ENCODE results near the gene NDST1.
"Not testable (repeated sequence)": the region's sequence is repeated elsewhere in the genome, so short reads cannot be mapped to it uniquely, and the experiment has no call there.

The NDST1 gene

DNA sequence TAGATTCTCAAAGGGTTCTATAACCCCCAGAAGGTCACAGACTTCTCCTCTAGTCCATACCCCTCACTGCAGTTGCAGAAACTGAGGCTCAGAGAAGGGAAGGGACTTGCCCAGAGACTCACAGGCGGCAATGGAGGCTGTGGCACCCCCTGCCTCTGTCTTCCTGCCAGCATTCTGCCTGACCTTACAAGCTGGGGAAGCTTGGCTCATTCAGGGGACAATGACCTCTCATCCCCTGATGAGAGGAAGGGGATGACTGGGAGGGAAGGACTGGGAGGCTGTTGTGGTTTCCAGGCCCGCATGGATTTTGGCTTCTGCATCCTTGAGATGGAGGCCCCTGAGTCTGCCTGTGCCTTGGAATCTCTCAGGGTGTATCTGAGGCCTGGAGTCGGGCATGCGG lies 897 bp downstream of the NDST1 start:
- DNase-seq (ENCODE audit: low spot score) = no peak

DNA sequence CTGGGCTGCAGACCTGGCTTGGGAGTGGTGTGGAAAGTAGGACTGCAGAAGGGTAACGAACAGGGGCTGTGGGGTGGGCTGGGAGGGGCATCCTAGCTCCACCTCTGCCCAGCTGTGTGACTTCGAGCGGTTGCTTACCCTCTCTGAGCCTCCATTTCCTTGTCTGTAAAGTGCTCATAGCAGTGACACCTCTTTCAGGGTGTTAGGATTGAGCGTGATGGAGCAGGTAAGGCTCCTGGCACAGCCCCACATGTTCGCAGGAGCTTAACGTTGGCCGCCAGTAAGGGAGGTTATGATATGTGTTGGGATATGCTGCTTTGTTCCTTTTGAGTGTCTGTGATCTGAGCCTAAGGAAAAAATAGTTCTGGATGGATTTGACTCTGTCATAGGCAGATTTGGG lies 2.1 kb downstream of the NDST1 start:
- DNase-seq (ENCODE audit: low spot score) = no peak

DNA sequence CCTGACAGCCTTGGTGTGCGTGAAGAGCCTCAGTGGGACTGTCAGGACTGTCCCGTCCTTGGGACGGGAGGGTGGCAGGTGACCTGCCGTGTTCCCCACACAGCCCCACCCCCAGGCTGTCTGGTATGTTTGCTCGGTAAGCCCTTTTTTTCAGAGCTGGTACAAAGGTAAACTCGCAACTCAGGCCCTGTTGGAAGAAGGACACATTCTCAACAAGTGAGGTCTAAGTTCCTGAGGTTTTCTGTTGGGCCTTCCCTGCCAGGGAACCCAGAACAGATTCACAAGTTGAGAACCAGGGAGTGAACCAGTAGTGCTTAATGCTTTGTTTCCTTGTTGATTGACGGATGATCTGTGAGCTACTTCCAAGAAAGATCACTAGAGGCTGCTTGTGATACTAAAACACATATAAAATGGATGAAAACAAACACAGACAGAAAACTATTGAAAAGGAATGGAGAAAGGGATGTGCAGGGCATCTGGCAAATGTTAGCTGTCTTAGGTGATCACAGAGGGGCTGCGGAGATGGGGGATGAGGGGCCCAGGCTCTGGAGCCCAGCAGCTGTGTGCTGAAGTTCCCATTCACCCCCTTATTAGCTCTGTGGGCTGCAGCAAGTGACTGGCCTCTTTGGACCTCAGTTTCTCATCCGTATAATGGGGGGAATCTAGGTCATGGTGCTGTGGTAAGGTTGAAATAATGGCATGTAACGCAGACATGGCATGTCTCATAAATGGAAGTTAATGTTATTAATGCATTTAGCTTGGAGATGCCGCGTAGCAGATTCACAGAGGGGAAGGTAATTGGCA lies 2.7 kb downstream of the NDST1 start:
- DNase-seq (ENCODE audit: low spot score) = no peak

DNA sequence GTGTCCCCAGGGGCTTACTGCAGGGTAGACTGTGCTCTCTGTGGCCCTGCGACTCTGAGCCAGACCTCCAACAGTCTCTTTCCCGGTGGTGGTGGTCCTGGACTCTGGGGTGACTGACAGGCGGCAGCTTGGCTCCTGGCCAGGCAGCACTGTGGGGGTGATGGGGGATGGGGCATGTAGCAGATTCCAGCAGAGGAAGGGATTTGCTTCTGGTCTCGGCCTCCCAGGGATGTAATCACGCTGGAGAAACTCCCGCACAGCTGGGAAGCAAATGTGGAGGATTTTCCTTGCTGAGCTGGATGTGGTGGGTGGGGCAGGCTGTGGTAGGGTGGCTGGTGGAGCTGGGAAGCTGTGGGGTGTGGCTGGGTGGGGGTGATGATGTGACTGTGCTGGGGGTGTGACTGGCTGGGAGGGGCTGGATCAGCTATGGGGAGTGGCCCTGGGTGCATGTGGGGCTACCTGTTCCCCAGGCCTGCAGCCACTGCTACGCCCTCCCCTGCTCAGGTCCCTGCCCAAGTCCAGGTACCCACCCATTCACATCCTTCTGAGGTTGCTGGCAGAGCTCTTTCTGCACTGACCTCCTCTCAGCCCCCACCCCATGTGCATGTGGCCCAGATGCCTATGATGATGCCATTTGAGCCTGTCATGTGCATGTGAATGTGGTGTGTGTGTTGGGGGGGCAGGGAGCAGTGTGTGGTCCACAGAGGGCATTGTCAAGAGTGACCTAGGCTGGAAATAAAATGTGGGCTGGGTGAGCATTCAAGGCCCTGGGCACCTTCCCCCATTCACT lies 3.8 kb downstream of the NDST1 start:
- DNase-seq (ENCODE audit: low spot score) = peak; percentile 79

DNA sequence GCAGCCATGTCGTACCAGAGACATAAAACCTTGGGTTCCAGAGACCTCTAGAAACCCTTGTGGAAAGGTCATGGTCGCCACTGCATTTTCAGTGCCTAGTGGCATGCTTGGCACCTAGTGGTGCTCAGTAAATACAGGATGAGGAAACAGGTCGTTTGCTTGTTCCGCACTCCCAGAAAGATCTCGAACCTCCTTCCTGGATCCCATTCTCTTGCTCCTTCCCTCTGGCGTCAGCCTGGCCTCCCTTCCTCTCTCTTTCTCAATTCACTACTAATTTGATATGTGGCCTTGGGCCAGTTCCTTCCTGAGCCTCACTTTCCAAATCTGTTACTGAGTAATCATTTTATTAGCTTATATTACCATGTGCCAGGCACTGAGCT lies 4.4 kb downstream of the NDST1 start:
- DNase-seq (ENCODE audit: low spot score) = no peak

DNA sequence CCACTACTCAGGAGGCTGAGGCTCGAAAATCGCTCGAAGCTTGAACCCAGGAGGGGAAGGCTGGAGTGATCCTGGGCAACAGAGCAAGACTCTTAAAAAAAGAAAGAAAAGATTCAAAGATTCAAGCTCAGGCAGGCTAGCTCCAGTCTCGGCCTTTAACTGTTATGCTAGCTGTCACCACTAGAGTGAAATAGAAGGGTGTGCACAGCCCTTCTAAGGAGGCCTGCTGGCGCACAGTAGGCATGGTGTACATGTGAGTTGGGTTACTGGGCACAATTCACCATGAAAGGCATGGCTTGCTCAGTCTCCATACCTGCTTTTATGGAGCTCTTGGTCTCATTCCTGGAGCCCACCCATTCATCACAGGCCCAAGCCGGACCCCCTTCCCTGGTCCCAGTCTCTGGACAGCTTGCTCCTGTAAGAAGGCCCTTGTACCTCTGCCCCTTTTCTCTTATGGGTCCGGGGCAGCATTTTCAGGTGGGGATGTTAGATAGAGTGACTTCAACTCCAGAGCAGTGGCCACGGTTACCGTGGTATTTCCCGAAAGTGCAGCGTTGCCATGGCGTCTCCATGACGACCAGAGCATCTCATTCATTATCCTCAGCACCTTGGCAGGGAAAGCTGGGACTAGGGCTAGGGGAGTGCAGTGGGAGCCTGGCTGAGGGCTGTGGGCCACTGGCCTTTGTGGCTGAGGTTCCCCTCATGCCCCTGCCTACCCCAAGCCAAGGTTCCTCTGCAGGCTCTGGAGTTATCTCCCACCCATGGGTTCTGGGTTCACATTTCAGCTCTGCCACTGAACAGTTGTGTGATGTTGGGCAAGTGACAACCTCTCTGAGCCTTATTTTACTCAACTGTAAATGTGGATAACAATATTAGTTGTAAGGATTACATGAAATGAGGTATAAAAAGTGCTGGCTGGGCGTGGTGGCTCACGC lies 5.7 kb downstream of the NDST1 start:
- no peak for DNase-seq (ENCODE audit: low spot score)

DNA sequence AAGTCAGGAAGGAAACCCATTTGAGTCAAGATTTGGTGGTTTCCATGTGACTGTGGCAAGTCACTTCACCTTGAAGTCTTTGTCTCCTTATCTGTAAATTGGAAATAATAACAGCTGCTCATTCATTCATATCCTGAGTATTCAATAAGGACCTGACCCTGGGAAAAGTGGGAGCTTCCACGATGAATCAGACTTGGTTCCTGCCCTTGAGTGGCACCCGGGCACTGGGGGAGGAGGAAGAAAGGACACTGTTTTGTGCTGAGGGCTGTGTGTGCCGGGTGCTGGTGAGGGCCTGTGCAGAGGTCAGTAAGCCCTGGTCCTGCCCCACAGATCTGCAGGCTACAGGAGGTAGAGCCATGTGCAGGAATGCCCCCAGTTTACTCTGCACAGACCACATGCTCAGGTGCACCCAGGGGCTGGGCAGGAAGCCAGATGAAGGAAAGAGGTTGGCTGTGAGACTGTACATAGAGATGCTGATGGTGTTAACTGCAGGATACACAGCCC lies 6.8 kb downstream of the NDST1 start:
- DNase-seq (ENCODE audit: low spot score) = peak; percentile 71

DNA sequence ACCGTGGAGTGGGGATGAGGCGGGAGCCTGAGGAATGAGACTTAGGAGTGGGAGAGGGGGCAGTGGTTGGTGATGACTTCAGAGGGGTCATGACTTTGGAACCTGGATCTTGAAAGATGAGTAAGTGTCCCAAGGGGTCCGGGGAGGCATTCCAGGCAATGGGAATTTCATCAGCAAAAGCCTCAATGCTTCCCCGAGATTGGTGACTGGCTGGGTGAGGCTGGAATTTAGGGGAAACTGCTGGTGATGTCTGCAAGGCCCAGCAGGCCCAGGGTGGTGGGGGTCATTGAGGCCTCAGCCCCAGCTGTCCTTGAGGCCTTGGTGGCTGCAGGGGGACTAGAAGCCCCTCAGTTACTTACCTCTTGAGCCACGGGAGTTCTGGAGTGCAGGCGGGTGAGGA lies 7.5 kb downstream of the NDST1 start:
- peak; percentile 84 for DNase-seq (ENCODE audit: low spot score)

DNA sequence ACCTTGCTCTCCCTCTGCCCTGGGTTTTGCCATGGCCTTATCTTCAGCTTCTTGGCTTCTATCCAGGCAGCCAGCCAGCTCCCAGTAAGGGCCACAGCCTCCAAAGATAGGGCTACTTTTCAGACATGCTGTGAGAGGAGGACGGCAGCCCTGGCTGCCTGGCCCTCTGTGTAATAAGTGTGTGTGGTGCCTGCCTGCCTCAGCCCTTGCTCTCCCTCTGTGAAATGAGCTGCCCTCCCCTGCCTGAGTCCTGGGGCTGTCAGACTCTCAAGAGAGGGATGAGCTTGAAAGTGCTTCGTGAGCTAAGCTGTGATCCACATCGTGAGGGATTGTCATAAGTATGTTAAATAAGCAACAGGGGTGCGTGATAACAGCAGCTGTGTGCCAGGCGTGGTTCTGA lies 8.1 kb downstream of the NDST1 start:
- peak; percentile 64 for DNase-seq (ENCODE audit: low spot score)

DNA sequence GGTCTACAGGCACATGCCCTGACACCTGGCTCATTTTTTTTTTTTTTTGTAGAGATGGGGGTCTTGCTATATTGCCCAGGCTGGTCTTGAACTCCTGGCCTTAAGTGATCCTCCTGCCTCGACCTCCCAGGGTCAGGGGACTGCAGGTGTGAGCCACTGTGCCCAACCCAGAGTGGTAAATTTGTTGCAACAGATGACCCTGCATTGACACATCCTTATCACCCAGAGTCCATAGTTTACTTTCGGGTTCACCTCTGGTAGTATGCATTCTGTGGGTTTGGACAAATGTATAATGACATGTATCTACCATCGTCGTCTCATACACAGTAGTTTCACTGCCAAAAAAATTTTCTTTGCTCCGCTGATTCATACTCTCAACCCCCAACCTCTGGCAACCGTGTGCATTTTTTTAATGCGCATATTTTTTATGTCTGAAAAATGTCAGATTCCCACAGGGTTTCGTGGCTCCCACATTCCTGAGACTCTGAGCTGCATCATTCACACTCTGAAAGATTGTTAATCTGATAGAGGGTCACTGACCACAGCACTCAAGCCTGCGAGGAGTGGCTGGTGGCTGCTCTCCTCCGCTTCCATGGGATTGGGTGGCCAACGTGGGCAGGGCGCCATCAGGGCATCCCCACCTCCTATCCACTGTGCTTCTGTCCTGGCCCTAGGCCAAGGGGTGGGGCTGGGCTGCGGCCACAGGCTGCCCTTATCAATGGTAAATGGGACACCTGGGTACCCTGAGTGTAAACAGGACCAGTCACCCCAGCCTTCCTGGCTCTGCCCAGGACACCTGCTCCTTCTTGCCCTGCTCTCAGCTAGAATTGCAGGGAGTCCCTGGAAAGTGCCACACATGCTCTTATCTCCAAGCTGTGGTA lies 9.6 kb downstream of the NDST1 start:
- peak; percentile 98 for DNase-seq (ENCODE audit: low spot score)

DNA sequence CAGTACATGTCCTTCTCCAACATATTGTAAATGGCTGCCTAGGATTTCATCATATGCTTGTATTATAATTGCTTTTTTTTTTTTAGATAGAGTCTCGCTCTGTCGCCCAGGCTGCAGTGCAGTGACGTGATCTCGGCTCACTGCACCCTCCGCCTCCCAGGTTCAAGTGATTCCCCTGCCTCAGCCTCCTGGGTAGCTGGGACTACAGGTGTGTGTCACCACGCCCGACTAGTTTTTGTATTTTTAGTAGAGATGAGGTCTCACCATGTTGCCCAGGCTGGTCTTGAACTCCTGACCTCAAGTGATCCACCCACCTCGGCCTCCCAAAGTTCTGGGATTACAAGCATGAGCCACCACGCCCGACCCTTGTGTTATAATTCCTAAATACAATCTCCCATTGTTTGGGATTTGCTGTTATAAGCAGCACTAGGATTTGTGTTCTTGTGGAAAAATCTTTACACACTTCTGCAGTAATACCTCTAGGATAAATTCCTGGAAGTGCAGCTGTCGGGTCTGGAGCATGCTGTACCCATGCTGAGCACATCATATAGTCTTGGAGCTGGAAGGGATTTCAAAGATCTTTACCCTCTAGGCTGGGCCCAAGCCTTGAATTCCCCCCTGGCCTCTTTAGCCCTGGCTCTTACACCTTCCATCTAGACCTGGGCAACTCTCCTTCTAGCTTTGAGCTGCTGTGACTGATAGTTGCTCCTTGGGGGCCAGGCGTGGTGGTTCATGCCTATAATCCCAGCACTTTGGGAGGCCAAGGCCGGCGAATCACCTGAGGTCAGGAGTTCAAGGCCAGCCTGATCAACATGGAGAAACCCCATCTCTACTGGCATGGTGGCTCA lies 11.0 kb downstream of the NDST1 start:
- not testable (repeated sequence) for DNase-seq (ENCODE audit: low spot score)

DNA sequence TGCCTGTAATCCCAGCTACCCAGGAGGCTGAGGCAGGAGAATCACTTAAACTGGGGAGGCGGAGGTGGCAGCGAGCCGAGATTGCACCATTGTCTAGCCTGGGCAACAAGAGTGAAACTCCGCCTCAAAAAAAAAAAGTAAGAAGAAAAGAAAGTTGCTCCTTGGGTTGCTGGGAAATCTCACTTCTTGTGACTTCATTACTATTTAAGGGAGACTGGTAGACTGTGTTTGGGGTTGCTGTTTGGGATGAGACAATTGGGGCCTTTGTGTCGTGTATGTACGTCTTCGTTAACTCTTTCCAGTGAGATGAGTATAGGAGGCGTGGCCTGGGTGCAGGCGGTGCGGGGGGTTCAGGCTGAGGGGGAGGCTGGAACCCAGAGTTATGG lies 11.6 kb downstream of the NDST1 start:
- DNase-seq (ENCODE audit: low spot score) = no peak

DNA sequence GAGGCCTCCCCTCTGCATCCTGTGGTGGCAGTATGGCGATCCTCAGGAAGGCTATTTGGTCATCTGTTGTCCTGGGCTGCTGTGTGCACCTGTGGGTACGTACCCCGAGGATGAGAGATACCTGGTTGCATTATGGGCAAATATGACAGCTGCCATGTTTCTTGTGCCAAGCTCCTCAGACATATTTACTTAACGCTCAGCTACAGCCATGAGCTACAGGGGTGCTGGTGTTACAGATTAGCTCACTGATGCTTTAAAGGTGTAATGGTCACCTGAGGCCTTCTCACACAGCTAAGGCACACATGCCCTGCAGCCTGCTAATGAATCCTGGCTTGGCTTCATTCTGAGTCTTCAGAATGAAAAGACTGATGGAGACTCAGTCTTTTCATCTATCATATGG lies 12.0 kb downstream of the NDST1 start:
- DNase-seq (ENCODE audit: low spot score) = no peak

DNA sequence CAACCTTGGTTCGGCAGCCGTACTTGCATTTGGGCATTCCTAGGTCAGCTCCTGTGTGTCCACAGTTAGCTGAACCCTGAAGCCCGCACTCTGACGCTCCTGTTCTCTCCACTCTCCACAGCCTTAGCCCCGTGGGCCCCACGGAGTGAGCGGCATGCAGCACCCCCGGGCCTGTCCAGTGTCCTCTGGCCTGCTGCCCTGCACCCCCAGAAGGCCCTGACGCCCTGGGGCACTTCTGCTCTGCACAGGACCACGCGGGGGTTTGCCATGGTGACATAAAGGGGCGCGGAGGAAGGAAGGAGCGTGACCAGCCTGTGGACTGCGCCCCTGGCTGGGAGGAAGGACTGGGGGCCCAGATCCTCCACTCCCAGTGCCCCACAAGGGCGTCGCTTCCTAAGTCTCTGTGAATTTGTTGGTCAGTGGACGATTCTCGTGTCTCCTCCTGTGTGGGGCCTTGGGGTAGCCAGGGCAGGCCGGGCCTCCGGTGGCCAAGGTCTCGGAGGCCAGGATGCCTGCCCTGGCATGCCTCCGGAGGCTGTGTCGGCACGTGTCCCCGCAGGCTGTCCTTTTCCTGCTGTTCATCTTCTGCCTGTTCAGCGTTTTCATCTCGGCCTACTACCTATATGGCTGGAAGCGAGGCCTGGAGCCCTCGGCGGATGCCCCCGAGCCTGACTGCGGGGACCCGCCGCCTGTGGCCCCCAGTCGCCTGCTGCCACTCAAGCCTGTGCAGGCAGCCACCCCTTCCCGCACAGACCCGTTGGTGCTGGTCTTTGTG lies 13.0 kb downstream of the NDST1 start:
- no peak for DNase-seq (ENCODE audit: low spot score)

DNA sequence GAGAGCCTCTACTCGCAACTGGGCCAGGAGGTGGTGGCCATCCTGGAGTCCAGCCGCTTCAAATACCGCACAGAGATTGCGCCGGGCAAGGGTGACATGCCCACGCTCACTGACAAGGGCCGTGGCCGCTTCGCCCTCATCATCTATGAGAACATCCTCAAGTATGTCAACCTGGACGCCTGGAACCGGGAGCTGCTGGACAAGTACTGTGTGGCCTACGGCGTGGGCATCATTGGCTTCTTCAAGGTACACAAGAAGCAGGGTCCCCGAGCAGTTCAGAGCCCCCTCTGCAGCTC lies 13.5 kb downstream of the NDST1 start:
- DNase-seq (ENCODE audit: low spot score) = no peak

DNA sequence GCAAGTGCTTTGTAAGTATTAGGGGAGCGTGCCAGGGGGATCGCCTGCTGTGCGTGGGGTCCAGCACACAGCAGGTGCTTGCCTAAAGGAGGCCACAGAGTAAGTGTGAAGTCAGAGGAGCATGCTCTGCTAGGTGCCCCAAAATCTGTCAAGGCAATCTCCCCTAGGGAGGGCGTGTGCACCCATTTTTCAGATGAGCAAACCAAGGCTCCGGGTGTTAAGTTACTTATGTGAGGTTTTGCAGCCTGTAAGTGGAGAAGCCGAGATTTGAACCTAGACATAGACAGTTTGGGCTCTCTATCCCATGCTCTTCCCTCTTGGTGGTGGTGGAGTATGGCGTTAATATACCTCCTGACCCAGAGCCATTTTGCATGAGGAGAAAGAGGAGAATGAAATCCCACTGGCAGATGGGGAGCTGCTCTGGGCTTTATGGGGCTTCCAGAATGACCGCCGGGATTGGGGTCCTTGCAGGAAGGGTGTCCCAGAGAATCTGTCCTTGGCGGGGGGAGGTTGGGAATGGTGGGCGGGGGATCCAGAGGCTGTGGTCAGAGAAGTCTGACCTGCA lies 14.1 kb downstream of the NDST1 start:
- DNase-seq (ENCODE audit: low spot score) = no peak

DNA sequence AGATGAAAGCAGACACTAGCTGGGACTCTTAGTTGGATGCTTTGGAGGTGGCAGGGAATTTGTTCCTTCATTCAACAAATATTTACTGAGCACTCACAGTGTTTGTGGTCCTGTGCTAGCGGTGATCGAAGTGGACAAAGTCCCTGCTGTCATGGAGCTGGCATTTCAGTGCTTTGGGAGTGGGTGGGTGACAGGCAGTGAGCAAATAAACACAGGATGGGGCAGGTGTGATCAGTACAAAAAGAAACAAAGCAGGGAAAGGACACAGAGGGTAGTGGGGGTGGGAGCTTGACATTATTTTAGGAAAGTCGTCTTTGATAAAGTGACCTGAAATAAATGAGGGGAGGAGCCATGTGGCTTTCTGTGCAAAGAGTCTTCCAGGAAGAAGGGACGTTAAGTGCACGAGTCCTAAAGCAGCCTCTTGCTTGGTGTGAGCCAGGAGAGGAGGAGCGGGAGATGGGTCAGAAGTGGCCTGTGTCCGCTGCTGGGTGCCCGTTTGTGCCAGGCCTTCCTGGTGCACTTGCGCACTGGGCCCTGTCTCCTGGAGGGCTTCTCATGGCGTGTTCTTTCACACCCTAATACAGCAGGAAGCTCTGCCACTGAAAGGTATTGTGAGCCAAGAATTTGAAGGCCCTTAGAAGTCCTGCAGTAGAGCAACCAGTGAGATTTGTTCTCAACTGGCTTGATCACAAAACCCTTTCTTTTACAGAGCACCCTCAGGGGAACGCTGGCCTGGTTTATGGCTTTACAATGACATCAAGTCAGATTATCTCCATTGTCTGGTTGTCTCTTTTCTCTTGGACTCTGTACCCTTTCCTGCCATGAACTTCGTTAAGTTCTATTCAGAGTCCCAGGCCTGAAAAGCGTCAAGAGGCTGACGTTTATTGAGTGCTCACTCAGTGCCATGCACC lies 14.8 kb downstream of the NDST1 start:
- DNase-seq (ENCODE audit: low spot score) = no peak
